NK-92 (cell line): ENCODE measurements around the gene GALNT11.
A peak's percentile ranks its signal among the peaks of the same experiment; 100 is the strongest.
"Not testable (repeated sequence)": the region's sequence is repeated elsewhere in the genome, so short reads cannot be mapped to it uniquely, and the experiment has no call there.

ENCODE experiments used
- DNase-seq: peaks from one replicate; lab custom pipeline; 2025; ENCODE audit not compliant: unreplicated experiment; lab: John Stamatoyannopoulos, UW

Gene GALNT11

DNA sequence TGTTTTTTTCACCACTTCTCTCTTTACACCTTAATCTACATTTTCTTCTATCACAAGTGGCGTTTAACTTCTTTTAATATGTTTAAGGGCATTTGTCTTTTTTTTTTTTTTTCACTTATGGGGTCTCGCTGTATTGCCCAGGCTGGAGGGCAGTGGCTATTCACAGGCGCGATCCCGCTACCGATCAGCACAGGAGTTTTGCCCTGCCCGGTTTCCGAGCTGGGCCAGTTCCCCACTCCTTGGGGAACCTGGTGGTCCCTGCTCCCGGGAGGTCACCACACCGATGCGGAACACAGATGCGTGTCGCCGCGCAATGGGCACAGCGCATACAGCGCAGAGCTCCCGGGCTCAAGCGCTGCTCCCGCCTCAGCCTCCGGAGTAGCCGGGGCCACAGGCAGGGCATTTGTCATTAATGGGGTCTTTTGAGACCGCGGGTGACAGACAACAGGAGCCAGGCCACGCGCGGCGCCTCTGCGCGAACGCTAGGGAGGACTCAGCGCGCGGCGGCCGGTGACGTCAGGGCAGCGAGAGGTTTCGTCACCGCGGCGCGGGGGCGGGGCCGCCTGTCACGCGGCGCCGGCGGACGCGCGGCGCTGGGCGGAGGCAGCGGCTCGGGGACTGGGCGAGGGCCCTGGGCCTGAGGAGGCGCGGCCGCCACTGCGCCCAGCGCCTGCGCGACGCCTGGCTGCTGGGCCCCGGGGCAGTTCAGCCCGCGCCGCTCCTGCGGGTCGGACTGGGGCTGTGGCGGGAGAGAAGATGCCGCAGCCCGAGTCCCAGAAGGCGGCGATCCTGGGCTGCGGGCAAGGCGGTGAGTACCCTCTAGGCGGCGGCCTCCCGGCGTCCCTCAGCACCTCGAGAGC, at the start of gene GALNT11:
Gene GALNT11 (plus strand): TSS at position 598 of the 860 bp plus-strand sequence. CDS start 68,554 bp downstream, outside the sequence.
- peak; percentile 12 for DNase-seq

DNA sequence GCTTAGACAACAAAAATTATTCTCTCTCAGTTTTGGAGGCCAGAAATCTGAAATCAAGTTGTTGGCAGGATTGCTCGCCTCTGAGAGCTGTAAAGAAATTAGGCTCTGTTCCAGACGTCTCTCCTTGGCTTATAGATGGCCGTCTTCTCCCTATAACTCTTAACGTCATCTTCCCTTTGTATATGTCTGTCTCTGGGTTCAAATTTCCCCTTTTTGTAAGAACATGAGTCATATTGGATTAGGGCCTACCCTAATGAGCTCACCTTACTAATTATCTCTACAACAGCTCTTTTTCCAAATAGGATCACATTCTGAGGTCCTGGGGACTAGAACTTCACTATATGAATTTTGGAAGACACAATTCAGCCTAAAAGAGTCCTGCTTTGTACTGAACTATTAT, 46.9 kb upstream of the GALNT11 start:
- DNase-seq = no peak

DNA sequence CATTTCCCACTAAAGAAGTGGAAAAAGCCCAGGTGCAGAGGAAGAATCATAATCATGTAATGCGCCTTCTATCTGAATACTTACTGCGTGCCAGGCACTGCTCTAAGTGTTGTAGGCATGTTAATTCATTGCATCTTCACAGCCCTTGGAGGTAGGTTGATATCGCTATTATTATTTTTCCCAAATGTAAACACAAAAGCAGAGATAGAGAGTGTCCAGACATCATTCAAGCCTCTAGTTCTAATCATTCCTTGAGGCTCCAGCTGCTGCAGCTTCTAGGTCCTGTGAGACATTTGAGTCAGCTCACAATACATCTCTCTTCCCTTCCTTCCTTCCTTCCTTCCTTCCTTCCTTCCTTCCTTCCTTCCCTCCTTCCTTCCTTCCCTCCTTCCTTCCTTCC, 44.3 kb upstream of the GALNT11 start:
- no peak for DNase-seq

DNA sequence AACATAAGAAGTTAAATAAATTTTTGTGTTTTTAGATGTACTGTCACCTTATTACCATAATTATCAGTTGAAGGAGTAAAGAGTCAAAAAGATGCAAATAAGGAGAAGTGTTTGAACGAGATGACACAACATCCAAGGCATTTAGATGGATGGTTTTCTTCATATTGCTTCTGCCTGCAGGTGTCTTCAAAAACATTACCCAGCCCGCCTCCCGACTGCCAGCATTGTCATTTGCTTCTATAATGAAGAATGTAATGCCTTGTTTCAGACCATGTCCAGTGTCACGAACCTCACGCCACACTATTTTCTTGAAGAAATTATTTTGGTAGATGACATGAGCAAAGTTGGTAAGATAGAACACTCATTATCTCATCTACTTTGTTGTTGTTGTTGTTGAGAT, 42.7 kb upstream of the GALNT11 start:
- no peak for DNase-seq

DNA sequence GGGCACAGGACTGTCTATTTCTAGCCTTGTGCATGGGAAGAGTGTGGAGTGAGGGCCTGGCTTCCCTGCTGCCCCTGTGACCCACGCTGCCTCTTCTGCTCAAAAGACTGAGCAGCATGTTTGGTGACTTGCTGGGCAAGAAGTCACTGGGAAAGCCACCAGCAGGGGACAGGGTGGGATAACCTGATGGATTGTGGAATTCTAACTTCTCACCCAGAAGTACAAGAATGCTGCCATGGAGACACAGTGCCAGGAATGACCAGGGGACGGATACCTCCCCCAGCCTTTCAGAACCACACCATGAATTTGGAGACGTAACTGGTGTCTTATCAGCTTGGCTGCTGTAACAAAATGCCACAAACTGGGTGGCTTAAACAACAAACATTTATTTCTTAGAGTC, 40.9 kb upstream of the GALNT11 start:
- DNase-seq = no peak

DNA sequence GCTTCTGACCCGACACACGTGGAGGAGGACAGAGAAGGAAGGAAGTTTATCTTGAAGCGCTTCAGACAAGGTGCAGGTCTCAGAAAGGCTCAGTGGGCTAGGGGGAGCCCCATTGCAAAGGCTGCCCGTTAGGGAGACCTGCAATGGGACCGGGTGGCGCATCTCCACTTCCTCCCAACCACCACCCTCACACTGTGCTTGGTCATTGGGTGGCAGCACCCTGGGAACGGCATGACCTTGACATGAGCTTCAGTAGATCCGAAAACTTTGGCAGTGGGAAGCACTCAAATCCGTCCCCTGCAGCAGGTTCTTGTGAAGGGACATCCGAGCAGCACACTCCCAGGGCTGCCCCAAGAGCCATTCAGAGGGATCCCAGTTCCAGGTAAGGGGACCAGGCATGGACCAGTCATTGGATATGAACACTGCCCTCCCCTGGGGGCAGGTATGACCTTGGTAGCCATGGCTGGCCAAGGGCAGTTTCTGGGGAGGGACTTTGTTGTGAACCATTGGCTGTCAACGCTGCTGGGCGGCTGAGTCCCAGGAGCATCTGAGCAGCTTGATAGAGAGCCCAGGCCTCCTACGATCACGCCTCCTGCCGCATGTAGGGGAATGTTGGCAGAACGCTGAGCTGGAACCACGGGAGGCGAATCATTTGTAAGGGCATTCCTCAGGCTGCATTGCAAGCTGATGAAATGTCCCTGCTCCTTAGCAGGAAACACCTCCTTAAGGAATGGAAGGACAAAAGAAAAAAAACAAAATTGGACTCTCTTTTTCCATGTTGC, 37.5 kb upstream of the GALNT11 start:
- no peak for DNase-seq

DNA sequence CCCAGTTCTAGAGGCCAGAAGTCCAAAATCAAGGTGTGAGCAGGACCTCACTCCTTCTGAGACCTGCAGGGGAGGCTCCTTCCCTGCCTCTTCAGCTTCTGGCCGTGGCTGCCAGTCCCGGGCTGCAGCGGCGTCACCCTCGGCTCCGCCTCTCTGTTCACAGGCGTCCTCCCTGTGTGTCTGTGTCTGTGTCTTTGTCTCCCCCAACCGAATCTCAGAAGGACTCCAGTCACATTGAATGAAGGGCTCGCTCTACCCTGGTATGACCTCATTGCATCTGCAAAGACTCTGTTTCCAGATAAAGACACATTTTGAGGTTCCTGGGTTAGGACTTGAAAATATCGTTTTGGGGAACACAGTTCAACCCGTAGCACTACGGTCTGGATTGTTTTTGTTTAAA, 33.1 kb upstream of the GALNT11 start:
- no peak for DNase-seq

DNA sequence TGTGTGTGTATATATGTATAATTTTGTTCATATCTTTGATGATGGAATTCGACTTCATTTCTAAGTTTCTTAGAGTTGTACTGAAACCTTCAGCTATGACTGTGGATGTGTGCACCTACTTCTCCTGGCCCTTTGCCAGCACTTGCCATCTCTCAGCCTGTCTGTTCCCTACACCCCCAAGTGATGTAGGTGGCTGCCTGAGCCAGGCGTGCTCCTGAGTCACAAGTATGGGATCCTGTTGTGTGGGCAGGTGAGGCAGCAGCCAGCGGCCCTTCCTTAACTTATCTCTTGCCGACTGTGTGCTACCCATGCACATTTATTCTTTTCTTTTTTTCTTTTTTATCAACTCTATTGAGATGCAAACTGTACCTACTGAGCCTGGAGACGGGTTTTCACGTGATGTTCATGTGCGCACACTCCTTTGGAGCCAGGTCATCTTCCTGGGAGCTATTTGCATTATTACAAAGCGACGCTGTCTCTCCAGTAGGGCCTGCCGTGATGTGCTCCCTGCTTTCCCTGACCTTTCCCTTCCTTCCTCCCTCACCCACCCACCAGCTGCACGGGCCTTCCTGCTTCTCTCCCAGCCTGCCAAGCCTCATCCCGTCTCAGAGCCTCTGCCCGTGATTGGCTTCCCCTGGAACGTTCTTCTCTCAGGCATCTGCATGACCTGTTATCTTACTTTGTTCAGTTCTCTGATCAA, 31.3 kb upstream of the GALNT11 start:
- DNase-seq = no peak

DNA sequence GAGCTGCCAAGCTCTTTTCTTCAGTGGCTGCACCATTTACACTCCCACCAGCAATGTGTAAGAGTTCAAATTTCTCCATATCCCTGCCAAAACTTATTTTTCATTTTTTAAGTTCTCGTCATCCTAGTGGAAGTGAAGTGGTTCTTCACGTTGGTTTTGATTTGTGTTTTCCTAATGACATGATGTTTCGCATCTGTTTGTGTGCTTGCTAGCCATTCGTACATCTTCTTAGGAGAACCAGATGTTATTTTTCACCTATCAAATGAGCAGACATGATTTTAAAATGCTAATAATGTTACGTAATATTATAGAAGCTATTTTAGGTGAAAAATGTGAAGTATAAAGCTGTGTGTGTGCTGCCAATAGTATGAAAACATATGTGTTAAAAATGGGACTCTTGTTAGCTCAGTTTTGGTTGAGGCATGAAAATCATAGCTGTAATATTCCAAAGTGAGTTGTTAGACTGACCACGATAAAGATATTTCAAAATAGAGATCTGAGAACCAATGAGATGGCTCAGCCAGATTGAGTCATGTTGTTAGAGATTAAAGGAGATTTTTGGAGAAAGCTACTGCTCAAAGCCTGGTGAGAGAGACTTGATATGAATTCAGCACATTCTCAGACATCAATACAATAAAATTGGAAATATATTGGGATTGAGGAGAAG, 25.9 kb upstream of the GALNT11 start:
- no peak for DNase-seq

DNA sequence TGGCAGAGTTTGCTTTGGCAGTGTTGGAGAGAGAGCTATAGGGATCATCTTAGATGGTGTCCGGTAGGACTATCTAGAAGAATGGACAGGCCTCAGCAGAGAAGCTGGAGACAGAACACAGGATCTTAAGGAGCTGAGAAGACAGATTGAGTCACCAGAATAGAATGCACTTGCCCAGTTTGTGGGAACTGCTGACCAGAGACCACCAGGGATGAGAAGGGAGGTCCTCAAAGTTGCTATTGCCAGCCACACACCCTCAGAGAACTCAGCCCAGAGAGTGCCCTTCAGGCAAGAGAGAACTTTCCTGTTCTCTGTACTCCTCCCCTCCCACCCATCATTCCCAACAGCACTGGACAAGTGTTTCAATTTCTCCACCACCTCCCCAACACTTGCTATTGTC, 25.3 kb upstream of the GALNT11 start:
- no peak for DNase-seq

DNA sequence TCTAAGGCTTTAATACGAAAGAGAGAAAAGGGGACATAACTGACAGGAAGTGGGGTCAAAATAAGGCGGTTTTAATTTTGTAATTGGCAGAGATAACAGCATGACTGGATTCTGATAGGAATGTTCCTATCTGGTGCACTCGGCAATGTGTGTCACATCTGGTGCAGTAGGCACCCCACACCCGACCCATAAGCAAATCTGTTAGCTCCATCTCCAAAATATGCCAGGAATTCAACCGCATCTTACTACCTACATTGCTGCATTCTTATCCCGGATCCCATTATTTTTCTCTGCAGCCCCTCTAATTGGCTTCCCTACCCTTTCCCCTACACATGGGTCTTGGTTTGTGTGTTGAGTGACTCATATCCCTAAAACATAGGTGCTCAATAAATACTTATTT, 19.1 kb upstream of the GALNT11 start:
- DNase-seq = no peak

DNA sequence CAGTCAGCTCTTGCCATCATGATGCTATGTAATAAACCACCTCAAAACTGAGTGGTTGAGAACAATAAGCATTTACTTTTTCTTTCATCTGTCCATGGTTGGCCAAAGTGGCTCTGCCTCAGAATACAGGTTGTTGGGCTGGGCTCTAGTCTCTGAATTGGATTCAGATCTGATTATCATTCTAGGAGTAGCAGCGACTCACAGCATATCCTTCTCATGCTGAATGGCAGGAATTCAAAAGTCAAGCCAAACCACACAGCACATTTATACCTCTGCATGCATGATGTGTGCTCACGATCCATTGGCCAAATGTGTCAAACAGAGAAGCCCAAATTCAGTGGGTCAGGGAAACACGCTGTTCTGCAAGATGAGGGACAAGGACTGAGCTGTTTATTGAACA, 13.6 kb upstream of the GALNT11 start:
- DNase-seq = no peak

DNA sequence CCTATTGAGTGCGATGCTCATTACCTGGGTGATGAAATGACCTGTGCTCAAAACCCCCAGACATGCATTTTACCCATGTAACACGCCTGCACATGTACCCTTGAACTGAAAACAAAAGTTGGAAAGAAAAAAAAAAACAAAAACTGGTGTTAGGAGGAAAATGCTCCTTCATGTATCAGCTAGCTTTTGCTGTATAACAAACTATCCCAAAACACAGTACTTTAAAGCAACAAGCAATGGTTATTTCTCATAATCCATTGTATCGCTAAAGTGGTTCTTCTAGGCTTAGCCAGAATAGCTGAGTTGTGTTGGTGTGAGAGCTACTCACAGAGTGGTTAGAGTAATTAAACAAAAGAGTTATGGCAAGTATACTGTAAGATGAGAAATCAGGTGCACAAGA, 12.2 kb upstream of the GALNT11 start:
- DNase-seq = no peak

DNA sequence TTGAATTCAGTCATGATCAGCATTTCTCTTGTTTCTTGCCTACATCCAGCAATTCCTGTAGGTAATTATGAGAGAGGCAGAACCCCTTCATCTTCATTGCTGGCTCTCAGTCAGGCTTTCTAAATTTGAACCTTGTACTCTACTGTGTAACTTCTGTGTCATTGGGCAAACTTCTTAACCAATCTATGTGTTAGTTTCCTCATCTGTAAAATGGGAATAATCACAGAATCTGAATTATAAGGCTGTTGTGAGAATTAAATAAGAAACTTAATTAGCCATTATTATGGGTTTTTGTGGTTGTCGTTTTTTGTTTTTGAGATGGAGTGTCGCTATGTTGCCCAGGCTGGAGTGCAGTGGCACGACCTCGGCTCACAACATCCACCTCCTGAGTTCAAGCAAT, 11.5 kb upstream of the GALNT11 start:
- DNase-seq = no peak

DNA sequence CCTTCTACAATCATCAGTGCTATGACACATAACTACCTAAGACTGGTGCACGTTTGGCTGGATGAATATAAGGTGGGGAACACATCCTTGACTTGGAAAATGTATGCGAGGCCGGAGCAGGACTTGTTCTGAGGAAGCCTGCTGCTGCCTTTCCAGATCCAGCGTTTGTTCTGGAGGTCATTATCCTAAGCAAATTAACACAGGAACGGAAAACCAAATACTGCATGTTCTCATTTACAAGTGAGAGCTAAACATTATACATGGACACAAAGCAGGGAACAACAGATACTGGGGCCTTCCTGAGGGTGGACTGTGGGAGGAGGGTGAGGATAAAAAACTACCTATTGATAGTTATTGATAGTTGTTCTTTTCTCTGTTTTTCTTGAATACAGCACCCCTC, 10.8 kb upstream of the GALNT11 start:
- no peak for DNase-seq

DNA sequence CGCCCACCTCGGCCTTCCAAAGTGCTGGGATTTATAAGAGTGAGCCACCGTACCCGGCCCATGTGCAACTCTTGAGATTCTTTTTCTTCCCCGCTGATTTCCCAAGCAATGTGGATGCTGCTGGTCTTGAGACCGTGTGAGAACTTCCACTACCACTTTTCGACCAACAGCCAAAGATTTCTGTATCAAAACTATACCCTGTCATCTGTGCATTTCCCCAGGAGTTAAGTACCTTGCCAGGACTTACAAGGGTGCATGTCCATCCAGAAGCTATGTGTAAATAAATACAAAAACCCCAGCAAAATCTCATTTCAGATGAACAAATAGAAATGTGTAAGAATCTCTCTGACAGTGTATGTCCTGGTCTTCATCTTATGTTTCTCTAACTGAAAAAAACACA, 9.9 kb upstream of the GALNT11 start:
- DNase-seq = no peak

DNA sequence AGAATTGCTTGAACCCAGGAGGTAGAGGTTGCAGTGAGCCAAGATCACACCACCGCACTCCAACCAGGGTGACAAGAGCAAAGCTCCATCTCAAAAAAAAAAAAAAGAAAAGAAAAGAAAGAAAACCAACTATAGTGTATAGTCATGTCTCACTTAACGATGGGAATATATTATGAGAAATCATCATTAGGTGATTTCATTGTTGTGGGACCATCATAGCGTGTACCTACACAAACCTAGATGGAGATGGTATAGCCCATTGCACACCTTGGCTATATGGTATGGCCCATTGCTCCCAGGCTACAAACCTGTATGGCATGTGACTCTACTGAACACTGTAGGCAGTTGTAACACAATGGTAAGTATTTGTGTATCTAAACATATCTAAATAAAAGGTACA, 8.5 kb upstream of the GALNT11 start:
- no peak for DNase-seq

DNA sequence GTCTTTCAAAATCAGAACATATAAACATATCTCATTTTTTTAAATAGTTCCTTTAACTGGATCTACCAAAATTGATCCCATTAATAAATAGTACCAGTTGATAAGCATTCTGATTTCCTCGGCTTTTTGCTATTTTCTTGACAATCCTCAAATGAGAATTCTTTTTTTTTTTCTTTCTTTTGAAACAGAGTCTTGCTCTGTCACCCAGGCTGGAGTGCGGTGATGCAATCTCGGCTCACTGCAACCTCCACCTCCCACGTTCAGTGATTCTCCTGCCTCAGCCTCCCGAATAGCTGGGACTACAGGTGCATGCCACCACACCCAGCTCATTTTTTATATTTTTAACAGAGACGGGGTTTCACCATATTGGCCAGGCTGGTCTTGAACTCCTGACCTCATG, 7.8 kb upstream of the GALNT11 start:
- DNase-seq = not testable (repeated sequence)

DNA sequence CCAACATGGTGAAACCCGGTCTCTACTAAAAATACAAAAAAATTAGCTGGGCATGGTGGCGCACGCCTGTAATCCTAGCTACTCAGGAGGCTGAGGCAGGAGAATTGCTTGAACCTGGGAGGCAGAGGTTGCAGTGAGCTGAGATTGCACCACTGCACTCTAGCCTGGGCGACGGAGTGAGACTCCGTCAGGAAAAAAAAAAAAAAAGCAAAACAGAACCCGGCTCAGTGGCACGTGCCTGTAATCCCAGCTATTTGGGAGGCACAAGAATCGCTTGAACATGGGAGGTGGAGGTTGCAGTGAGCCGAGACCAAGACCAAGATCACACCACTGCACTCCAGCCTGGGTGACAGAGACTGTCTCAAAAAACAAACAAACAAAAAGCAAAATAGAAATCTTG, 3.7 kb upstream of the GALNT11 start:
- not testable (repeated sequence) for DNase-seq

DNA sequence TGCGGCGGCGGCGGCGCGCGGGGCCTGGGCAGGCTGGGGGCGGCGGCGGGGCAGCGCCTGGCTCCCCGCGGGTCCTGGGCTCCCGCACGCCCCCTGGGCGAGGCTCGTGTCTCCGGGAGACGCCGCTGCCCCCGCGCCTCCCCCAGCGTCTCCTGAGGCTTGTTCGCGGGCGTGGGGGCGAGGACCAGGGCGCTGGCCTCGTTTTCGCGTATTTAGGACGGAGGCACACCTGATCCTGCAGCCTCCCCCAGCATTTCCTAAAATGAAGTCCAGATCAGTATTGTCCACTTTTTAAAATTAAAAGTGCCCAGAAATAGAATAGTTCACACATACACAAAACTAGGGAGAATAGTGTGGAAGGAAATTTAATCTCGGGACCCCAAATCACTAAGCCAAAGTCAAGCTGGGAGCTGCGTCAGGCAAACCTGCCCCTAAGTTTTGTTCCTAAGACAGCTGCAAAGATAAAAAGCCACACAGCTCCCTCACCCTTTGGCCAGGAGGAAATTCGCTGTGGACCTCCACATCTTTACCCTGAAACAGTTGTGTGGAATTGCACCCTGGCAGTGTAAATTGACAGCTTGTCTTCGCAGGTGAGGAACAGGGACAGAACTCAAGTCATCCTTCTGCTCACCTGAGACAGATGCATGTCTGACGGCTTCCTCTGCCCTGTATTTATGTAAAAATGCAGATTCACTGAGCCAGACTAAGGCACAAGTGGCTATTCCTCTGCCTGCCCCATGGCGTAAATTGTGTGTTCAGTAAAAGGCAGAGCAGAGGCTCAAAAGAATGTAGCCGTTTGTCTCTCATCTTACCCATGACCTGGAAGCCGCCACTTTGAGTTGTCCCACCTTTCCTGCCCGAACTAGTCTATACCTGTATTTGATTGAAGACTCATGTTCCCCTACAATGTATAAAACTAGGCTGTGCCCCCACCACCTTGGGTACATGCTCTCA, 740 bp downstream of the GALNT11 start:
- no peak for DNase-seq
